Stimulated activated naive CD8-positive, alpha-beta T cell treated with anti-CD3 and anti-CD28 coated beads, Interleukin-15, Interleukin-2, amounts not matched to agents 100 ng/mL and 50 ng/mL, for 24 hours (primary cell): Measurements from ENCODE around the gene TBC1D10A.

Experiments used
- H3K27ac Mint-ChIP-seq: one replicate; pipeline ENCODE4 v1.8.0; 2021; ENCODE audit warnings: mild to moderate bottlenecking, mixed read lengths
- H3K27me3 Mint-ChIP-seq: one replicate; pipeline ENCODE4 v1.8.0; 2021; ENCODE audit warnings: mixed read lengths
- H3K36me3 Mint-ChIP-seq: one replicate; pipeline ENCODE4 v1.8.0; 2021; ENCODE audit warnings: low read depth, mixed read lengths
- H3K4me1 Mint-ChIP-seq: one replicate; pipeline ENCODE4 v1.8.0; 2021; ENCODE audit warnings: low read depth, mixed read lengths
- H3K4me3 Mint-ChIP-seq: one replicate; pipeline ENCODE4 v1.8.0; 2021; ENCODE audit warnings: mild to moderate bottlenecking, mixed read lengths
- H3K9me3 Mint-ChIP-seq: one replicate; pipeline ENCODE4 v1.8.0; 2021; ENCODE audit warnings: mixed read lengths

The TBC1D10A gene

GRCh38 chr22:30250661-30251267 is 76.0 kb downstream of the TBC1D10A start:
- no peaks in the 10 kb centered on the region for H3K27me3 Mint-ChIP-seq
- peaks cover 71% of the 10 kb centered on the region for H3K4me1 Mint-ChIP-seq
- no peak overlapping the region for H3K4me3 Mint-ChIP-seq
- H3K9me3 Mint-ChIP-seq, result no peaks in the 10 kb centered on the region
- no peaks in the 10 kb centered on the region for H3K36me3 Mint-ChIP-seq
- H3K27ac Mint-ChIP-seq, result peak overlapping the region; percentile 67

GRCh38 chr22:30250039-30250565 is 76.6 kb downstream of the TBC1D10A start:
- Mint-ChIP-seq H3K9me3 (no peaks in the 10 kb centered on the region), H3K4me3 (no peak overlapping the region), H3K4me1 (peaks cover 76% of the 10 kb centered on the region), H3K27ac (peak overlapping the region; percentile 88), H3K27me3 (no peaks in the 10 kb centered on the region), H3K36me3 (peaks cover 6% of the 10 kb centered on the region)

GRCh38 chr22:30249049-30250038 is 77.4 kb downstream of the TBC1D10A start:
- Mint-ChIP-seq H3K9me3 (no peaks in the 10 kb centered on the region), H3K36me3 (peaks cover 14% of the 10 kb centered on the region), H3K27ac (peak overlapping the region; percentile 92), H3K4me3 (no peak overlapping the region), H3K4me1 (peaks cover 83% of the 10 kb centered on the region), H3K27me3 (no peaks in the 10 kb centered on the region)

- H3K27ac Mint-ChIP-seq, result peak overlapping the region; percentile 92
- H3K27me3 Mint-ChIP-seq, result no peaks in the 10 kb centered on the region
- peaks cover 88% of the 10 kb centered on the region for H3K4me1 Mint-ChIP-seq
- no peak overlapping the region for H3K4me3 Mint-ChIP-seq
- H3K9me3 Mint-ChIP-seq, result no peaks in the 10 kb centered on the region
- peaks cover 23% of the 10 kb centered on the region for H3K36me3 Mint-ChIP-seq
Measured at GRCh38 chr22:30248484-30248883, 78.3 kb downstream of the TBC1D10A start.

- no peaks in the 10 kb centered on the region for H3K9me3 Mint-ChIP-seq
- H3K36me3 Mint-ChIP-seq, result peaks cover 28% of the 10 kb centered on the region
- H3K4me3 Mint-ChIP-seq, result no peak overlapping the region
- peak overlapping the region; percentile 92 for H3K27ac Mint-ChIP-seq
- no peaks in the 10 kb centered on the region for H3K27me3 Mint-ChIP-seq
- H3K4me1 Mint-ChIP-seq, result peaks cover 89% of the 10 kb centered on the region
Measured at GRCh38 chr22:30247974-30248373, 78.8 kb downstream of the TBC1D10A start.

- Mint-ChIP-seq H3K36me3 (peaks cover 32% of the 10 kb centered on the region), H3K4me1 (peaks cover 89% of the 10 kb centered on the region), H3K27me3 (no peaks in the 10 kb centered on the region), H3K27ac (peak overlapping the region; percentile 92), H3K9me3 (no peaks in the 10 kb centered on the region), H3K4me3 (peak overlapping the region; percentile 97)
Measured at GRCh38 chr22:30247561-30247960, 79.2 kb downstream of the TBC1D10A start.

GRCh38 chr22:30246814-30247376 is 79.8 kb downstream of the TBC1D10A start:
- Mint-ChIP-seq H3K4me3 (peak overlapping the region; percentile 97), H3K4me1 (peaks cover 88% of the 10 kb centered on the region), H3K27me3 (no peaks in the 10 kb centered on the region), H3K36me3 (peaks cover 37% of the 10 kb centered on the region), H3K9me3 (no peaks in the 10 kb centered on the region), H3K27ac (peak overlapping the region; percentile 92)

GRCh38 chr22:30245985-30246813 is 80.5 kb downstream of the TBC1D10A start, which contains the start of gene LIF:
Gene LIF, minus strand, starts transcription at chr22:30246759. Its CDS starts 64 bp downstream, at chr22:30246695.
- Mint-ChIP-seq H3K27ac (peak within 1 kb of the TSS; percentile 98), H3K4me3 (peak within 1 kb of the TSS; percentile 97), H3K9me3 (no peaks in the 10 kb centered on the region), H3K4me1 (peaks cover 83% of the 10 kb centered on the region), H3K36me3 (peaks cover 37% of the 10 kb centered on the region), H3K27me3 (no peaks in the 10 kb centered on the region)

- Mint-ChIP-seq H3K4me1 (peaks cover 84% of the 10 kb centered on the region), H3K27ac (peak overlapping the region; percentile 98), H3K9me3 (no peaks in the 10 kb centered on the region), H3K36me3 (peaks cover 45% of the 10 kb centered on the region), H3K27me3 (no peaks in the 10 kb centered on the region), H3K4me3 (peak overlapping the region; percentile 97)
Measured at GRCh38 chr22:30245181-30245984, 81.4 kb downstream of the TBC1D10A start.

GRCh38 chr22:30244641-30245040 is 82.1 kb downstream of the TBC1D10A start:
- H3K9me3 Mint-ChIP-seq, result no peaks in the 10 kb centered on the region
- H3K27ac Mint-ChIP-seq, result peak overlapping the region; percentile 98
- H3K27me3 Mint-ChIP-seq, result no peaks in the 10 kb centered on the region
- H3K4me1 Mint-ChIP-seq, result peaks cover 77% of the 10 kb centered on the region
- H3K36me3 Mint-ChIP-seq, result peaks cover 45% of the 10 kb centered on the region
- H3K4me3 Mint-ChIP-seq, result peak overlapping the region; percentile 97

- Mint-ChIP-seq H3K9me3 (no peaks in the 10 kb centered on the region), H3K27ac (peak overlapping the region; percentile 98), H3K4me1 (peaks cover 71% of the 10 kb centered on the region), H3K27me3 (no peaks in the 10 kb centered on the region), H3K4me3 (peak overlapping the region; percentile 97), H3K36me3 (peaks cover 45% of the 10 kb centered on the region)
Measured at GRCh38 chr22:30244066-30244465, 82.7 kb downstream of the TBC1D10A start.

GRCh38 chr22:30243661-30244060 is 83.1 kb downstream of the TBC1D10A start:
- H3K27ac Mint-ChIP-seq, result peak overlapping the region; percentile 98
- H3K9me3 Mint-ChIP-seq, result no peaks in the 10 kb centered on the region
- no peaks in the 10 kb centered on the region for H3K27me3 Mint-ChIP-seq
- H3K36me3 Mint-ChIP-seq, result peaks cover 45% of the 10 kb centered on the region
- H3K4me3 Mint-ChIP-seq, result peak overlapping the region; percentile 97
- H3K4me1 Mint-ChIP-seq, result peaks cover 67% of the 10 kb centered on the region
